ENCODE data around the gene PCDHGC3.

GRCh38 chr5:141485321-141486055 lies 9.7 kb downstream of the PCDHGC3 start:
- TF ChIP-seq POLR2A (conservative IDR thresholded peaks at IDR 0.05) (no peak), YY1 (IDR thresholded peaks at IDR 0.05; ENCODE audit: borderline replicate concordance in 1 of 3, control insufficient read depth in 1 of 3, extremely low read depth in 1 of 3, insufficient read depth in 3 of 3, insufficient read length in 1 of 3, insufficient replicate concordance in 2 of 3, low read depth in 1 of 3, low read length in 2 of 3) (no peak), IRF2 (CRISPR knock-in tag; IDR thresholded peaks at IDR 0.05) (no peak), SRSF7 (optimal IDR thresholded peaks at IDR 0.05; ENCODE audit: low read depth, low read length) (no peak), MAZ (CRISPR knock-in tag; conservative IDR thresholded peaks at IDR 0.05 in 1 of 2, IDR thresholded peaks at IDR 0.05 in 1 of 2) (no peak), FOS (IDR thresholded peaks at IDR 0.05; ENCODE audit: extremely low read depth, insufficient read length) (no peak), TAF1 (IDR thresholded peaks at IDR 0.05; ENCODE audit: control insufficient read depth, extremely low read depth, insufficient read depth, low read length, severe bottlenecking) (no peak), CTCF (IDR thresholded peaks at IDR 0.05 in 2 of 3, conservative IDR thresholded peaks at IDR 0.05 in 1 of 3; ENCODE audit: insufficient read depth in 2 of 3, low read depth in 1 of 3, low read length in 3 of 3) (no peak), MCM3 (IDR thresholded peaks at IDR 0.05) (no peak), PHB (CRISPR knock-in tag; IDR thresholded peaks at IDR 0.05) (no peak)
